NOMO-1 treated with DMSO at 0.1 percent for 48 hours (cell line): ENCODE results near the gene TBC1D10A.

Experiments used
- DNase-seq: peaks from one replicate; lab custom pipeline; 2025; ENCODE audit not compliant: unreplicated experiment; lab: John Stamatoyannopoulos, UW

Gene TBC1D10A

GRCh38 chr22:30248484-30248883 is 78.3 kb downstream of the TBC1D10A start:
- DNase-seq = no peak

GRCh38 chr22:30247974-30248373 is 78.8 kb downstream of the TBC1D10A start:
- no peak for DNase-seq

DNA sequence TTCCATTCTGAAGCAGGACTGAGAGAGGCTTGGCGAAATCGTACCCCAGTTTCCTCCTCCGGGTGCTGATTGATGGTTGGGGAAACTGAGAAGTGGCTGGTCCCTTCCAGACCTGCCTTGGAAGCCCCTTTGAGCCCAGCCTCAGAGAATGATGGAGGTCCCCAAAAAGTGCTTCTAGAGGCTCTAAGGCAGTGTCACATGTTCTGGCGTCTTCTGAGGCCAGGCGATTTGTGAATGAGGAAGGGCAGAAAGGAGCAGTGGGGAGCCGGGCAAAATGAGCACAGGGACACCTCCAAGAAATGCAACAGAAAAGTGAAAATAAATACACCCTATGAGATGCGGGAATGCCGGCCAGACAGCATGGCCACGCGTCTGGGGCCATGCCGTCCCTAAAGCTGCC is 79.2 kb downstream of the TBC1D10A start:
- DNase-seq = no peak

DNA sequence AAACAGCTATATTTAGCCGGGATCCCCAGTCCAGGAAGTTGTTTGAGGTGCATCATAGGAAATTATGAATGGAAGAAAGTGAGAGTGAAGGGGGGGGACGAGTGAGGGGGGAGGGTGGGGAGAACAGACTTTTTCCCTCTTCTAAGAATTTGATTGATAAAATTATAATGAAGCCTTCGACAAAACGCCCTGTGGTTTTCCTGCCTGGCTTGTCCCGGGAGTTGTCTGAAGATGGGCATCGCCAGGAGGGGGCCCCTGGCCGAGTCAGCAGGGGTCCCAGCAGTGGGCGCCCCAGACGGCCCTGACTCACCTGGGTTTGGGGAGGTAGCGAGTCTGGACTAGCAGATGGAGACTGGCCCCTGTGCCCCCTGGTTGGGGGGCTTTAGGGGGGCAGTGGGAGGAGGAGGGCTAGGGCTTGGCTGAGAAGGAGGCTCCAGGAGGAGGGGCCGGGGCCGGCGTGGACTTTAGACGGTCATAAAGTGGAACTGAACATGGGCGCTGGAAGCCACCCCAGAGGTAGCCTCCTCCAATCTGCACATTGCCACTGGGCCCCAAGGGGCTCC is 79.8 kb downstream of the TBC1D10A start:
- no peak for DNase-seq

GRCh38 chr22:30245985-30246813 is 80.5 kb downstream of the TBC1D10A start, which contains the start of gene LIF:
Gene LIF, minus strand, starts transcription at chr22:30246759. Its CDS starts 64 bp downstream, at chr22:30246695.
- DNase-seq = no peak

GRCh38 chr22:30245181-30245984 is 81.4 kb downstream of the TBC1D10A start:
- DNase-seq = no peak

DNA sequence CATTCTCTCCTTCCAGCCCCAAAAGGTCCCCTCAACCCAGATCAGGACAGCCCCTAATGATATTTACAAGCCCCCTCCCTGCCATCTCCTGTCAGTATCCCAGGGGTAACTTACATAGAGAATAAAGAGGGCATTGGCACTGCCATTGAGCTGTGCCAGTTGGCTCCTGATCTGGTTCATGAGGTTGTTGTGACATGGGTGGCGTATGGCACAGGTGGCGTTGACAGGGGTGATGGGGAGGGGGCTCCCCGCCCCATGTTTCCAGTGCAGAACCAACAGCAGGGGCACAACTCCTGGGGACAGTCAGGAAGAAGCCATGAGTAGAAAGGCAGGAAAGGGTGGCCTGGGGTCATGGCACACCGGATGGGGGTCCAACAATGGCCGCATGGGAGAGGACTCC is 82.1 kb downstream of the TBC1D10A start:
- DNase-seq = no peak

- no peak for DNase-seq
Measured at GRCh38 chr22:30244066-30244465, 82.7 kb downstream of the TBC1D10A start.

- no peak for DNase-seq
Measured at GRCh38 chr22:30243661-30244060, 83.1 kb downstream of the TBC1D10A start.
